Prostate gland (tissue), 2 donors: ENCODE data around the gene GABPB2. TPM values are rescaled to one million over a fixed set of nuclear protein-coding genes. Genes with fewer than 3 reads are reported as not detected.

Experiments used
- DNase-seq: peaks from one replicate; pipeline ENCODE4 v3.0.0-alpha.2; 2019; ENCODE audit warnings: low spot score
- H3K27ac ChIP-seq, 2 donors: fragments of 200-600 bp; sonication (generic); 2 replicates each; pipeline ENCODE4 v1.5.1; 2017 to 2019
- H3K27me3 ChIP-seq: fragments of 200-600 bp; sonication (generic); replicated peaks from 2 replicates; pipeline ENCODE4 v1.5.1; 2019; ENCODE audit not compliant: insufficient read depth
- H3K36me3 ChIP-seq, 2 donors: fragments of 200-600 bp; sonication (generic); 1 replicate in 1 of 2; 2 replicates in 1 of 2; pipeline versions ENCODE4 v1.5.1 to v1.8.1; 2017 to 2019
- H3K4me1 ChIP-seq: fragments of 200-600 bp; sonication (generic); replicated peaks from 2 replicates; pipeline ENCODE4 v1.5.1; 2019
- H3K4me3 ChIP-seq, 2 donors: fragments of 200-600 bp; sonication (generic); 2 replicates each; pipeline ENCODE4 v1.5.1; 2017 to 2019
- H3K9me3 ChIP-seq: fragments of 200-600 bp; sonication (generic); 2 replicates; pipeline ENCODE4 v1.5.1; 2017
- POLR2A ChIP-seq: fragments of 450-650 bp; IDR thresholded peaks from one replicate; pipeline ENCODE4 v1.6.1; 2016; ENCODE audit warnings: antibody characterized with exemption, mild to moderate bottlenecking
- POLR2AphosphoS5 ChIP-seq: sonication (generic); formaldehyde crosslinking; IDR thresholded peaks from one replicate; pipeline ENCODE4 v1.6.1; 2017; ENCODE audit warnings: antibody characterized with exemption
- WGBS: methylation state at CpG from one replicate; pipeline ENCODE4 v1.1.5; 2018; 5-methylcytosine and 5-hydroxymethylcytosine counted together
- intact Hi-C: fragments of 100-400 bp; cut with DNase I; formaldehyde crosslinking; loops from one replicate; pipeline ENCODE4 v1.14.2; 2022
- total RNA-seq, 2 donors: library from RNA; depleted of rRNA; stranded (reverse); fragments of >200 nt; gene quantifications; one replicate each; pipeline ENCODE4 v1.1.0, GENCODE V29; 2016
- TF ChIP-seq, protein P1 (sequence below), 4 experiments: fragments of 200-600 bp in 2 of 4; fragments of 450-650 bp in 2 of 4; sonication (generic) in 2 of 4; IDR thresholded peaks; 1 replicate in 3 of 4; 2 replicates in 1 of 4; pipeline ENCODE4 v1.5.1; 2016 to 2019; ENCODE audit warnings: antibody characterized with exemption in 4 of 4, mild to moderate bottlenecking in 2 of 4, moderate library complexity in 2 of 4

Gene GABPB2
- total RNA-seq, 2 donors from 2014 or later, result 14.7 to 23.5 TPM

DNA sequence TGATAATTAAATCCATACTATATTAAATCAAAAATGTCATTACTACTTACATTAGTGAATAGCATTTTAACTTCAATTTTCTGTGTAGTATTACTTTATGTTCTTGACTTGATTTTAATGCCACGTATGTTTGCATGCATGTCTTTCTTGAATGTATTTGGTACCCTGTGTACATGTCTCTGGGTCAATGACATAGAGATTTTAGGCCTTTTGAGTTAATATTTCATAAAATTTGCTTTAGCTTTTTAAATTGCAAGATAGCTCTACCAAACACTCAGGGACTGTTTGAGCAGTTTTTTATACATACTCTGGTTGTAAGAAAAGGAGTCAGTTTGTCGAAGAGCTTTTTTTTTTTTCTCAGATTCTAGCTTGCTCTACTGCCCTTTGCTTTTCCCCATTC lies 8.9 kb upstream of the GABPB2 start:
- Histone ChIP-seq H3K4me1 (peaks cover 9% of the 10 kb centered on the region), H3K9me3 (no peaks in the 10 kb centered on the region), H3K27ac (no peak overlapping the region), H3K27me3 (no peaks in the 10 kb centered on the region), H3K4me3 (no peak overlapping the region), H3K36me3 (no peaks in the 10 kb centered on the region)
- intact Hi-C loops, result no loop called here
- TF ChIP-seq POLR2A (no peak), POLR2AphosphoS5 (no peak)
- TF ChIP-seq, protein P1, sequence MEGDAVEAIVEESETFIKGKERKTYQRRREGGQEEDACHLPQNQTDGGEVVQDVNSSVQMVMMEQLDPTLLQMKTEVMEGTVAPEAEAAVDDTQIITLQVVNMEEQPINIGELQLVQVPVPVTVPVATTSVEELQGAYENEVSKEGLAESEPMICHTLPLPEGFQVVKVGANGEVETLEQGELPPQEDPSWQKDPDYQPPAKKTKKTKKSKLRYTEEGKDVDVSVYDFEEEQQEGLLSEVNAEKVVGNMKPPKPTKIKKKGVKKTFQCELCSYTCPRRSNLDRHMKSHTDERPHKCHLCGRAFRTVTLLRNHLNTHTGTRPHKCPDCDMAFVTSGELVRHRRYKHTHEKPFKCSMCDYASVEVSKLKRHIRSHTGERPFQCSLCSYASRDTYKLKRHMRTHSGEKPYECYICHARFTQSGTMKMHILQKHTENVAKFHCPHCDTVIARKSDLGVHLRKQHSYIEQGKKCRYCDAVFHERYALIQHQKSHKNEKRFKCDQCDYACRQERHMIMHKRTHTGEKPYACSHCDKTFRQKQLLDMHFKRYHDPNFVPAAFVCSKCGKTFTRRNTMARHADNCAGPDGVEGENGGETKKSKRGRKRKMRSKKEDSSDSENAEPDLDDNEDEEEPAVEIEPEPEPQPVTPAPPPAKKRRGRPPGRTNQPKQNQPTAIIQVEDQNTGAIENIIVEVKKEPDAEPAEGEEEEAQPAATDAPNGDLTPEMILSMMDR (IDR thresholded peaks at IDR 0.05), result no peak
- no peak for DNase-seq
- 57% methylated on average over 2 of the region's 2 CpGs for WGBS

DNA sequence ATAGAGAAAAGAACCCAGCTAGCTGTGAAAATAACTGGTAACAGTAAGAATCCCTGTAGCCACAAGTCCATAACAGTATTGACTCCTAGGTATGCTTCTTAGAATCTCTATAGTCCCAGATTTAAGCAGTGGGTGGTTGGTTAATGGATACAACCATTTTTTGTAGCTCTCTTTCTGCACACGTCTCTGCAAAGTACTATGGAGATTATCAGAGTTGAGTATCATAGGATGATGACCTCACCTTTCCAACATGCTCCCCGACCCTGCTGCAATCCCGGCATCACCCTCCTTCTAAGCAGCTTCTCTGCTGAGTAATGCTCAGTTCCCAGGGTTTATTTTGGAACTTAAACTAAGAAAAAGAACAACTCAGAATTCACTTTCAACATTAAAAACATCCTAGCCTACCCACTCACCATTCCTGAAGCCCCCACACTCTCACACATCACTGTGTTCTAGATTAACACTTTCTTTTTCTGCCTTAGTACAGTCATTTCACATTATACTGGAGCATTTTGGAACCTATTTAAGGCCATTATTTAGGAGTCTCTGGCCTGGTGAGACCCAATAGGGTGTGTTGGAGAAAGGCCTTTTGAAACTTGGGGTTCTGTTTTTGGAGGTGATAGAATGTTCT lies 7.7 kb upstream of the GABPB2 start:
- Histone ChIP-seq H3K4me3 (no peak overlapping the region), H3K36me3 (no peaks in the 10 kb centered on the region), H3K9me3 (no peaks in the 10 kb centered on the region), H3K27ac (no peak overlapping the region), H3K27me3 (no peaks in the 10 kb centered on the region), H3K4me1 (peaks cover under 1% of the 10 kb centered on the region)
- intact Hi-C loops, result no loop called here
- TF ChIP-seq, protein P1 (IDR thresholded peaks at IDR 0.05), result no peak
- TF ChIP-seq POLR2AphosphoS5 (no peak), POLR2A (no peak)
- WGBS, result 77% methylated on average over 3 of the region's 3 CpGs
- DNase-seq, result no peak

DNA sequence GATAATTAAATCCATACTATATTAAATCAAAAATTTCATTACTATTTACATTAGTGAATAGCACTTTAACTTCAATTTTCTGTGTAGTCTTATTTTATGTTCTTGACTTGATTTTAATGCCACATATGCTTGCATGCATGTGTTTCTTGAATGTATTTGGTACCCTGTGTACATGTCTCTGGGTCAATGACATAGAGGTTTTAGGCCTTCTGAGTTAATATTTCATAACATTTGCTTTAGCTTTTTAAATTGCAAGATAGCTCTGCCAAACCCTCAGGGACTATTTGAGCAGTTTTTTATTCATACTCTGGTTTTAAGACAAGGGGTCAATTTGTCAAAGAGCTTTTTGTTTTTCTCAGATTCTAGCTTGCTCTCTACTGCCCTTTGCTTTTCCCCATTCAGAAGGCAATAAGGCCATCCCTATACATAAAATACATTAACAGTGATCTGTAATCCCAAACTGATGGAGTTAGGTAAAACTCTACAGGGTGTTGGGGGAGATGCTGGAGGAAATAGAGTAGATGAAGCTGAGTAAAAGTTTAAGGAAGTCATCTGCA lies 5.4 kb upstream of the GABPB2 start:
- Histone ChIP-seq H3K4me1 (no peaks in the 10 kb centered on the region), H3K9me3 (no peaks in the 10 kb centered on the region), H3K4me3 (no peak overlapping the region), H3K36me3 (no peaks in the 10 kb centered on the region), H3K27me3 (no peaks in the 10 kb centered on the region), H3K27ac (no peak overlapping the region)
- TF ChIP-seq, protein P1 (IDR thresholded peaks at IDR 0.05), result no peak
- TF ChIP-seq POLR2AphosphoS5 (no peak), POLR2A (no peak)
- intact Hi-C loops, result loop anchor here (5.0 kb wide), 1 partner anchor 82 kb away; the partner anchor contains the start of gene SEMA6C
- no peak for DNase-seq

DNA sequence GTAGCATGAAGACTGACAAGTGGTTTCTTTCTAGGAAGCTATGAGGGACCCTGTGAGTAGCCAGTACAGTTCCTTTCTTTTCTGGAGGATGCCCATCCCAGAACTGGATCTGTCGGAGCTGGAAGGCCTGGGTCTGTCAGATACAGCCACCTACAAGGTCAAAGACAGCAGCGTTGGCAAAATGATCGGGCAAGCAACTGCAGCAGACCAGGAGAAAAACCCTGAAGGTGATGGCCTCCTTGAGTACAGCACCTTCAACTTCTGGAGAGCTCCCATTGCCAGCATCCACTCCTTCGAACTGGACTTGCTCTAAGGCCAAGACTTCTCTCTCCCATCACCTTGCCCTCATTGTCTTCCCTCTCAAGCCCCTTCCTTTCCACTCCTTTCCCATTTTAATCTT lies 3.4 kb upstream of the GABPB2 start:
- no peak for DNase-seq
- Histone ChIP-seq H3K27ac (no peak overlapping the region), H3K9me3 (no peaks in the 10 kb centered on the region), H3K4me3 (no peak overlapping the region), H3K27me3 (no peaks in the 10 kb centered on the region), H3K4me1 (peaks cover 2% of the 10 kb centered on the region), H3K36me3 (no peaks in the 10 kb centered on the region)
- TF ChIP-seq, protein P1 (IDR thresholded peaks at IDR 0.05), result no peak
- no peak for TF ChIP-seq POLR2AphosphoS5
- TF ChIP-seq POLR2A, result no peak
- intact Hi-C loops, result loop anchor here (5.0 kb wide), 1 partner anchor 80 kb away; the partner anchor contains the start of gene SEMA6C
- WGBS, result 84% methylated on average over 4 of the region's 4 CpGs

DNA sequence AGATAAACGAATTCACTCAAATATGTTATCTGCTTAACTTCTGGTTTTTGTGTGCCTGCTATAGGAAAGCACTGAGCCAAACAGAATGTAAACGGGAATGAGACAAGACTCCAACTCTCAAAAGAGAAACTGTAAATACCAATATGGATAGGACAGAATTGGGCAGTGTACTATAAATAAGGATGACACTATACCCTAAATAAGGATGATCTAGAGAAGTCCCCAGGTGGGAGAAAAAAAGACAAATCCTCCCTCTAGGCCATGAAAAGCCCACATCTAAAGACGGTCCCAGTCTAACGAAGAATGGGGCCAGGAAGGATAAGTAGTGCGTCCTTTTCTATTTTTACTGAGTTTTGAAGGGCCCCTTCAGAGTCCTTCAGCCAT lies 1.5 kb upstream of the GABPB2 start:
- intact Hi-C loops, result loop anchor here (5.0 kb wide), 1 partner anchor 78 kb away; the partner anchor contains the start of gene SEMA6C
- no peaks in the 10 kb centered on the region for H3K27me3 ChIP-seq
- TF ChIP-seq, protein P1 (IDR thresholded peaks at IDR 0.05), result no peak
- TF ChIP-seq POLR2AphosphoS5 (no peak), POLR2A (no peak)
- H3K4me3 ChIP-seq, result no peak overlapping the region
- H3K27ac ChIP-seq, result no peak overlapping the region
- no peaks in the 10 kb centered on the region for H3K36me3 ChIP-seq
- H3K9me3 ChIP-seq, result no peaks in the 10 kb centered on the region
- DNase-seq, result no peak
- WGBS, result 83% methylated on average over 5 of the region's 5 CpGs
- peaks cover 2% of the 10 kb centered on the region for H3K4me1 ChIP-seq
